GM12801 (cell line): ENCODE results near the gene LAMA2.

Experiments
- CTCF ChIP-seq: IDR thresholded peaks from one replicate; pipeline ENCODE4 v1.5.1; 2011; ENCODE audit warnings: control low read depth; ENCODE audit not compliant: insufficient read length; ENCODE audit errors: extremely low read depth

LAMA2 gene

GRCh38 chr6:128882991-128883611, at the start of gene LAMA2:
Gene LAMA2 (plus strand): TSS chr6:128883138. CDS start chr6:128883246, 108 bp downstream.
- no peak for TF ChIP-seq CTCF

GRCh38 chr6:128836761-128837160, 46.2 kb upstream of the LAMA2 start:
- no peak for TF ChIP-seq CTCF

- TF ChIP-seq CTCF = no peak
Observed at GRCh38 chr6:128841518-128841917, 41.4 kb upstream of the LAMA2 start.

GRCh38 chr6:128844598-128844997, 38.3 kb upstream of the LAMA2 start:
- TF ChIP-seq CTCF = no peak

GRCh38 chr6:128847431-128848210, 35.3 kb upstream of the LAMA2 start:
- TF ChIP-seq CTCF = no peak

GRCh38 chr6:128848212-128848935, 34.6 kb upstream of the LAMA2 start:
- TF ChIP-seq CTCF = no peak

- no peak for TF ChIP-seq CTCF
Observed at GRCh38 chr6:128855581-128856085, 27.3 kb upstream of the LAMA2 start.
